ENCODE data around the gene GMPPA. TPM values are rescaled to one million over a fixed set of nuclear protein-coding genes. Genes with fewer than 3 reads are reported as not detected.

The GMPPA gene
- total RNA-seq, 1 experiment from 2014 or later: 51.9 TPM

- no peak for TF ChIP-seq FOXJ3 (CRISPR knock-in tag; IDR thresholded peaks at IDR 0.05; ENCODE audit: borderline replicate concordance)
Observed at GRCh38 chr2:219493086-219493485, 5.6 kb upstream of the GMPPA start (continued).

- no peak for ATAC-seq
- CTCF ChIA-PET: interaction anchor here (0.6 to 35.9 kb wide), 33 partner anchors 10 to 439 kb away, joined by 3 to 2316 read pairs (median 7); partner anchors contain the start of genes ASIC4, CHPF, DES and DNPEP
- Mint-ChIP-seq H3K4me3 (no peak overlapping the region), H3K9me3 (no peaks in the 10 kb centered on the region), H3K36me3 (no peaks in the 10 kb centered on the region), H3K4me1 (peaks cover 38% of the 10 kb centered on the region), H3K27me3 (ENCODE audit: low read depth) (peaks cover 55% of the 10 kb centered on the region), H3K27ac (no peak overlapping the region)
- TF ChIP-seq ATF2 (CRISPR knock-in tag; IDR thresholded peaks at IDR 0.05; ENCODE audit: borderline replicate concordance, low read depth) (no peak), PRDM15 (CRISPR knock-in tag; IDR thresholded peaks at IDR 0.05) (no peak), CDX4 (CRISPR knock-in tag; IDR thresholded peaks at IDR 0.05; ENCODE audit: borderline replicate concordance) (no peak), ZNF219 (CRISPR knock-in tag; IDR thresholded peaks at IDR 0.05; ENCODE audit: borderline replicate concordance) (no peak), SP1 (CRISPR knock-in tag; conservative IDR thresholded peaks at IDR 0.05) (no peak), HMGXB4 (CRISPR knock-in tag; IDR thresholded peaks at IDR 0.05) (no peak), HMGA2 (CRISPR knock-in tag; IDR thresholded peaks at IDR 0.05) (no peak), ZNF423 (CRISPR knock-in tag; IDR thresholded peaks at IDR 0.05) (no peak)
- POLR2A ChIA-PET: interaction anchor here (0.7 to 1.3 kb wide), 7 partner anchors 11 to 108 kb away, joined by 3 to 5 read pairs (median 3); partner anchors contain the start of gene DNPEP
- DNase-seq (ENCODE audit: low spot score): no peak
Observed at GRCh38 chr2:219494952-219495530, 3.6 kb upstream of the GMPPA start.

GRCh38 chr2:219495531-219496122, 3.1 kb upstream of the GMPPA start:
- Mint-ChIP-seq H3K9me3 (no peaks in the 10 kb centered on the region), H3K27ac (no peak overlapping the region), H3K27me3 (ENCODE audit: low read depth) (peaks cover 55% of the 10 kb centered on the region), H3K36me3 (no peaks in the 10 kb centered on the region), H3K4me3 (no peak overlapping the region), H3K4me1 (peaks cover 43% of the 10 kb centered on the region)
- ChIA-PET CTCF (interaction anchor here (0.6 to 35.9 kb wide), 39 partner anchors 11 to 440 kb away, joined by 3 to 2316 read pairs (median 6); partner anchors contain the start of genes ASIC4, CHPF, DES and DNPEP), POLR2A (interaction anchor here (0.9 to 1.3 kb wide), 7 partner anchors 11 to 108 kb away, joined by 3 to 5 read pairs (median 3); partner anchors contain the start of genes ASIC4 and DNPEP)
- DNase-seq (ENCODE audit: low spot score) (peak; percentile 87), ATAC-seq (peak; percentile 9)
- peak; percentile 47; the same call in 1 of the 2 replicates for TF ChIP-seq CTCF (IDR thresholded peaks at IDR 0.05)
- no peak for TF ChIP-seq ZMAT4 (CRISPR knock-in tag; IDR thresholded peaks at IDR 0.05)
- peak; percentile 91 for TF ChIP-seq USF1 (CRISPR knock-in tag; IDR thresholded peaks at IDR 0.05)
- no peak for TF ChIP-seq KAT7 (CRISPR knock-in tag; IDR thresholded peaks at IDR 0.05; ENCODE audit: borderline replicate concordance)
- peak; percentile 72; the same call in 1 of the 2 replicates for TF ChIP-seq FOXK1 (CRISPR knock-in tag; IDR thresholded peaks at IDR 0.05)
- 0 out of 2 replicates have a peak, but pooled peaks have one; percentile 35 for TF ChIP-seq GABPB1 (CRISPR knock-in tag; IDR thresholded peaks at IDR 0.05)
- peak; percentile 58; the same call in 1 of the 2 replicates for TF ChIP-seq MAX (CRISPR knock-in tag; IDR thresholded peaks at IDR 0.05)
- peak; percentile 89 for TF ChIP-seq USF2 (CRISPR knock-in tag; IDR thresholded peaks at IDR 0.05)
